HFF-Myc (cell line): ENCODE measurements around the gene ADGRD1.

ENCODE experiments used
- DNase-seq: peaks from one replicate; pipeline ENCODE4 v3.0.0-alpha.2; 2011; ENCODE audit warnings: low read depth; ENCODE audit errors: extremely low read depth
- H3K4me3 ChIP-seq: replicated peaks from 2 replicates; pipeline ENCODE4 v1.5.1; 2011; ENCODE audit warnings: low read depth, mild to moderate bottlenecking, control low read depth, low read length
- CTCF ChIP-seq: IDR thresholded peaks from 2 replicates; pipeline ENCODE4 v1.5.1; 2012; ENCODE audit warnings: mild to moderate bottlenecking, low read depth, low read length, control low read depth; ENCODE audit errors: missing control alignments

Gene ADGRD1

DNA sequence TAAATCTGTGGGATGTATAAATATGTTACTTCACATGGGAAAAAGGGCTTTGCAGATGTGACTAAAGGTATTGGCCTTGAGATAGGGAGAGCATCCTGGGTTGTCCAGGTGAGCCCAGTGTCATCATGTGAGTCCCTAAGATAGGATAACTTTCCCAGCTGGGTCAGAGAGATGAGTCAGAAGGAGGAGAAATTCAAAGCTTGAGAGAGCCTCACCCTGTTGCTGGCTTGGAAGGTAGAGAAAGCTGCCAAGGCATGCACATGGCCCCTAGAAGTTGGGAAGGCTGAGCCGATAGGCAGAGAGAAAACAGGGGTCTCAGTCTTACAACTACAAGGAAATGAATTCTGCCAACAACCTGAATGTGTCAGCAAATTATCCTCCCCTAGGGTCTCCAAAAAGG lies 213.0 kb downstream of the ADGRD1 start:
- H3K4me3 ChIP-seq = no peak overlapping the region
- DNase-seq = no peak
- TF ChIP-seq CTCF = no peak

DNA sequence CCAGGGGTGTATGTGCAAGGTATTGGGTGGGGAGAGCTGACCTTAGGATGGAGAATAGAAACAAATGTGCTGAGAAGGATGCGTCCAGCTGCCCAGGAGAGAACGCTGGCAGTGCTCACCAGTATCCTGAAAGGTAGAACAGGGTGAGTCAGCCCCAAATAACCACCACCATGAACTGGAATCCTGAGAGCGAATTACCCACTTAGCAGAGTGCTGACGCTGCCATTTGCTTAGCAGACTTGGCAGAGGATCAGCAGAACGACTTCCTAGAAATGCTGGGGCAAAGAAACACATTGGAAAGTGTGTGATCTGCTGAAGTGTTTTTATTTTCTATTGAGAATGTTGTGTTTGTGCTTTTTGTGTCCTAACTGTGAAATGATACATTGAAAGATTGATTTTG lies 213.6 kb downstream of the ADGRD1 start:
- no peak overlapping the region for H3K4me3 ChIP-seq
- TF ChIP-seq CTCF = no peak
- no peak for DNase-seq

GRCh38 chr12:131171029-131171428 lies 217.3 kb downstream of the ADGRD1 start:
- TF ChIP-seq CTCF = no peak
- no peak overlapping the region for H3K4me3 ChIP-seq
- no peak for DNase-seq

GRCh38 chr12:131174901-131175300 lies 221.2 kb downstream of the ADGRD1 start:
- no peak for DNase-seq
- no peak for TF ChIP-seq CTCF

DNA sequence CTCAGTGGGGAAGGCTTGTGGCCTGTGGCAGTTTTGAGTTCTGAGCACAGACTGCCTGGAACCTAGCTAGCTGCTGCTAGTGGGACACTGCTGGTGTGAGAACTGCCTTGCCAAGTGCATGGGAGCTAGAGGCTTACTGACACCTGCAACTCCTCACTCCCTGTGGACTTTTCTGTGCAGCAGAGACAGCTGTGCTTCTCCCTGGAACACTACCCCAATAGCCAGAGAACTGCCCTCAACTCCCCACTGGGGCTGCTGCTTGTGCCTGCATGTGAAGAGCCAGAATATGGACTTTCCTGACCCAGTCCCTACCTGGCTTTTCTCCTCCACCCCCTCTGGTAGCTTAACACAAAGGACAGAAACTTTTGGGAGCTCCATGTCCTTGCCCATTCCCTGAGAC lies 222.6 kb downstream of the ADGRD1 start:
- no peak for DNase-seq
- no peak for TF ChIP-seq CTCF
- H3K4me3 ChIP-seq = no peak overlapping the region

More at GRCh38 chr12:131174901-131175300, 221.2 kb downstream of the ADGRD1 start:
- H3K4me3 ChIP-seq = no peak overlapping the region

DNA sequence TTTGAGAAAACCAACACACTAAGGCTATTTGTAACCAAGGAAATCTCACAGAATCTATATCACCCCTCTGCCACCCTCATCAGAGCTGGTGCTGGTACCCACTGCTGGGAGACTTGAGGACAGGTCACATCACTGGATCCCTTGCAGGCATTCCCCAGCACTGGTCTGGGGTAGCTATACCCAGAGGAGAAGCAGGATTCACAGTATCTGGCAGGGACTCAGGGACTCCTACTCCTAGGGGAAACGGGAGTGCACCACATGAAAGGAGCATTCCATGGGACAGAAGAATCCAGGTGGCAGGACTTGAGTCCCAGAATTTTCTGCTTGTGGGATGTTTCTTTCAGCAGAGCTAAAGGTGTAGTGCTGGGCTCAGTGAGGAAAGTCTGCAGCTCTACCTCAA lies 223.2 kb downstream of the ADGRD1 start:
- no peak overlapping the region for H3K4me3 ChIP-seq
- DNase-seq = no peak
- TF ChIP-seq CTCF = no peak

GRCh38 chr12:131177599-131177998 lies 223.9 kb downstream of the ADGRD1 start:
- no peak for DNase-seq
- TF ChIP-seq CTCF = no peak

More at GRCh38 chr12:131177599-131177998, 223.9 kb downstream of the ADGRD1 start:
- H3K4me3 ChIP-seq = no peak overlapping the region
